Activated B cell treated with CpG ODN at 0.5 μM for 24 hours (primary cell): ENCODE results near the gene LRP1-AS. TPM values are rescaled to one million over a fixed set of nuclear protein-coding genes. Genes with fewer than 3 reads are reported as not detected.
"Not testable (repeated sequence)": the region's sequence is repeated elsewhere in the genome, so short reads cannot be mapped to it uniquely, and the experiment has no call there.

Experiments
- ATAC-seq: fragments of 200-7000 bp; cut with Tn5 transposase; one replicate; pipeline ENCODE4 v1.10.0; 2021; ENCODE audit warnings: low read depth, mild to moderate bottlenecking, moderate library complexity
- CTCF ChIA-PET: fragments of 350-600 bp; sonication (Branson Sonifier 250); formaldehyde crosslinking; loops from one replicate; lab custom pipeline; 2021; ENCODE audit warnings: antibody characterized with exemption; lab: Charles Lee
- POLR2A ChIA-PET: fragments of 350-600 bp; sonication (Branson Sonifier 250); formaldehyde crosslinking; loops from one replicate; lab custom pipeline; 2021; ENCODE audit warnings: antibody characterized with exemption; lab: Charles Lee
- DNase-seq: peaks from one replicate; pipeline ENCODE4 v3.0.0; 2022
- H3K27ac Mint-ChIP-seq: one replicate; pipeline ENCODE4 v1.8.0; 2020; ENCODE audit warnings: mixed read lengths
- H3K27me3 Mint-ChIP-seq: one replicate; pipeline ENCODE4 v1.8.0; 2021; ENCODE audit warnings: mixed read lengths
- H3K36me3 Mint-ChIP-seq: one replicate; pipeline ENCODE4 v1.8.0; 2021; ENCODE audit warnings: low read depth, mixed read lengths
- H3K4me1 Mint-ChIP-seq: one replicate; pipeline ENCODE4 v1.8.0; 2021; ENCODE audit warnings: mixed read lengths
- H3K4me3 Mint-ChIP-seq: one replicate; pipeline ENCODE4 v1.8.0; 2020; ENCODE audit warnings: mild to moderate bottlenecking, mixed read lengths
- H3K9me3 Mint-ChIP-seq: one replicate; pipeline ENCODE4 v1.8.0; 2020; ENCODE audit warnings: mixed read lengths
- CTCF ChIP-seq: fragments of 200-600 bp; IDR thresholded peaks from one replicate; pipeline ENCODE4 v1.8.0; 2022; ENCODE audit warnings: antibody characterized with exemption, mild to moderate bottlenecking
- intact Hi-C: fragments of 100-400 bp; cut with micrococcal nuclease; formaldehyde crosslinking; loops from one replicate; pipeline ENCODE4 v1.15.1; 2024
- total RNA-seq: library from RNA; stranded (reverse); gene quantifications from 2 replicates; pipeline ENCODE4 v1.2.3, GENCODE V29; 2022

The LRP1-AS gene
- total RNA-seq, 1 donor from 2014 or later: not detected

GRCh38 chr12:57126561-57126960 is 20.9 kb downstream of the LRP1-AS start:
- DNase-seq: no peak
- H3K4me1 Mint-ChIP-seq: peaks cover 13% of the 10 kb centered on the region
- POLR2A ChIA-PET: interaction anchor here (0.5 to 2.5 kb wide), 3 partner anchors 15 to 57 kb away, joined by 3 to 46 read pairs (median 3); partner anchors contain the start of gene STAT6
- CTCF ChIA-PET: interaction anchor here (0.8 to 2.0 kb wide), 8 partner anchors 47 to 116 kb away, joined by 3 to 9 read pairs (median 4); partner anchors contain the start of gene SHMT2
- intact Hi-C loops: loop anchor here (1.0 to 10.0 kb wide), 2 partner anchors 14 to 328 kb away; partner anchors contain the start of genes GLI1 and INHBE
- no peak for TF ChIP-seq CTCF
- H3K27me3 Mint-ChIP-seq: peaks cover 2% of the 10 kb centered on the region
- no peak for ATAC-seq
- H3K9me3 Mint-ChIP-seq: peaks cover 2% of the 10 kb centered on the region
- no peaks in the 10 kb centered on the region for H3K36me3 Mint-ChIP-seq
- no peak overlapping the region for H3K27ac Mint-ChIP-seq
- no peak overlapping the region for H3K4me3 Mint-ChIP-seq

- DNase-seq (no peak), ATAC-seq (no peak)
- CTCF ChIA-PET: interaction anchor here (0.6 to 2.0 kb wide), 7 partner anchors 14 to 117 kb away, joined by 3 to 9 read pairs (median 4); no protein-coding TSS in a partner anchor
- Mint-ChIP-seq H3K36me3 (no peaks in the 10 kb centered on the region), H3K9me3 (peaks cover 2% of the 10 kb centered on the region), H3K4me3 (no peak overlapping the region), H3K27me3 (peaks cover 2% of the 10 kb centered on the region), H3K27ac (no peak overlapping the region), H3K4me1 (peaks cover 10% of the 10 kb centered on the region)
- TF ChIP-seq CTCF: no peak
- intact Hi-C loops: loop anchor here (1.0 to 10.0 kb wide), 2 partner anchors 14 to 329 kb away; partner anchors contain the start of genes GLI1 and INHBE
- POLR2A ChIA-PET: interaction anchor here (0.5 to 1.1 kb wide), 3 partner anchors 38 to 57 kb away, joined by 3 read pairs; partner anchors contain the start of gene NEMP1
These were observed 21.4 kb downstream of the LRP1-AS start for GRCh38 chr12:57126061-57126460.

- ChIA-PET POLR2A (interaction anchor here (1.0 to 1.4 kb wide), 3 partner anchors 12 to 328 kb away, joined by 3 to 11 read pairs (median 3); partner anchors contain the start of gene STAT6), CTCF (interaction anchor here (0.6 to 2.8 kb wide), 27 partner anchors 9 to 359 kb away, joined by 3 to 20 read pairs (median 5); partner anchors contain the start of gene STAT6)
- DNase-seq (peak; percentile 31), ATAC-seq (peak; percentile 72)
- Mint-ChIP-seq H3K27me3 (no peaks in the 10 kb centered on the region), H3K36me3 (no peaks in the 10 kb centered on the region), H3K4me1 (peaks cover 5% of the 10 kb centered on the region), H3K9me3 (peaks cover 2% of the 10 kb centered on the region), H3K27ac (no peak overlapping the region), H3K4me3 (no peak overlapping the region)
- intact Hi-C loops: loop anchor here (1.0 to 10.0 kb wide), 4 partner anchors 49 to 330 kb away; partner anchors contain the start of genes GLI1 and INHBE
- no peak for TF ChIP-seq CTCF
These were observed 23.1 kb downstream of the LRP1-AS start for GRCh38 chr12:57124261-57124877.

GRCh38 chr12:57123813-57124212 is 23.6 kb downstream of the LRP1-AS start:
- ATAC-seq (no peak), DNase-seq (no peak)
- peaks cover 10% of the 10 kb centered on the region for H3K4me1 Mint-ChIP-seq
- ChIA-PET CTCF (interaction anchor here (0.8 to 2.8 kb wide), 23 partner anchors 8 to 330 kb away, joined by 3 to 20 read pairs (median 6); partner anchors contain the start of gene STAT6), POLR2A (interaction anchor here (1.0 to 1.4 kb wide), 3 partner anchors 12 to 329 kb away, joined by 3 to 11 read pairs (median 3); partner anchors contain the start of gene STAT6)
- no peak overlapping the region for H3K4me3 Mint-ChIP-seq
- no peaks in the 10 kb centered on the region for H3K36me3 Mint-ChIP-seq
- peaks cover 2% of the 10 kb centered on the region for H3K9me3 Mint-ChIP-seq
- H3K27ac Mint-ChIP-seq: no peak overlapping the region
- H3K27me3 Mint-ChIP-seq: no peaks in the 10 kb centered on the region
- no peak for TF ChIP-seq CTCF
- intact Hi-C loops: loop anchor here (1.0 to 10.0 kb wide), 4 partner anchors 49 to 331 kb away; partner anchors contain the start of genes GLI1 and INHBE

- not testable (repeated sequence) for ATAC-seq, H3K27me3 Mint-ChIP-seq
- intact Hi-C loops: loop anchor here (10.0 kb wide), 1 partner anchor 334 kb away; the partner anchor contains the start of genes GLI1 and INHBE
These were observed 26.7 kb downstream of the LRP1-AS start for GRCh38 chr12:57120718-57121117.

More at GRCh38 chr12:57120718-57121117, 26.7 kb downstream of the LRP1-AS start:
- H3K27ac Mint-ChIP-seq, H3K36me3 Mint-ChIP-seq, DNase-seq, H3K9me3 Mint-ChIP-seq, H3K4me1 Mint-ChIP-seq, H3K4me3 Mint-ChIP-seq: not testable (repeated sequence)
- ChIA-PET POLR2A (interaction anchor here (0.6 to 2.8 kb wide), 2 partner anchors 9 to 32 kb away, joined by 3 to 10 read pairs; partner anchors contain the start of genes NAB2 and STAT6), CTCF (interaction anchor here (0.8 to 1.2 kb wide), 5 partner anchors 8 to 106 kb away, joined by 3 to 6 read pairs (median 3); no protein-coding TSS in a partner anchor)
